Inferior parietal cortex (tissue), 1 donor: ENCODE measurements around the gene NRF1.
"Not testable (repeated sequence)": the region's sequence is repeated elsewhere in the genome, so short reads cannot be mapped to it uniquely, and the experiment has no call there.

Experiments used
- DNase-seq: peaks from one replicate; pipeline ENCODE4 v3.0.0-alpha.2; 2016; ENCODE audit errors: extremely low spot score

Gene NRF1

DNA sequence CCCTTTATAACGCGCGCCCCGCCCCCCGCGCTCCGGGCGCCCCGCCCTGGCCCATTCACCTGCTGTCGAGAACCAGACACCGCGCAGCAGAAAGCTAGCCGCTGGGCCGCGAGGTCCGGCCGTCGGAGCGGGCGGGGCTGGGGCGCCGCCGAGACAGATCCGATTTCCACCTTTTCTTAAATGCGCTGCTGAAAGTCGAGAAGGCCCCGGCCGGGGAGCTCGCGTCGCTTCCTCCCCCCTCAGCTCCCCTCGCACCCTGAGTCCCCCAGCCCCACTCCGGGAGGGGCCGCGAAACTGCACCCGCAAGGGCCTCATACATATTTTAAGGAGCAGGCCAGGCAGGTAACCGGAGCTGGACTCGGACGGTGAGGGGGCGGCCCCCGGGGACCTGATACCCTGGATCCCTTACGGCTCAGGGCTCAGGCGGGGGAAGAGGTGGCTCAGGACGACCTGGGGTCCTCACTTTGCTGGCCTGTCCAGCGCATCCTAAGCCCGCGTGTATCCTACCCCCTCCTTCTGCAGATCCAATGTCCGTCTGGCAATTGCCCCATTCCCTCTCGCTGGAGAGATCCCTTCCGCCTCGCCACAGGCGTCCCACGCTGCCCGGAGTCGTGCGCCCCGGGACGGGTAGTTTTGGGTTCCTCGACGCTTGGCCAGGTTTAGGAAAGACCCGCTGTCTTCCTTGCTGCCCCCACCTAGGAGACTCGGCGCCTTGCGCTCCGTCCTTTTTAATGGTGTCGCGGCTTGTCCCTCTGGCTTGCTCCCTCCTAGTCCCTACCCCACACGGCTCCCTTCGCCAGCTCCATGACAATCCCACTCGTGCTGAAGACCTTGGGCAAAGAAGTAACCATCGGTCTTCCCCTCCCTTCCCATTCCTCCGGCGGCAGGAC, 170.7 kb downstream of the NRF1 start:
- no peak for DNase-seq

GRCh38 chr7:129782818-129783583, 171.5 kb downstream of the NRF1 start:
- DNase-seq = no peak

- no peak for DNase-seq
Measured at GRCh38 chr7:129783584-129783919, 172.0 kb downstream of the NRF1 start.

DNA sequence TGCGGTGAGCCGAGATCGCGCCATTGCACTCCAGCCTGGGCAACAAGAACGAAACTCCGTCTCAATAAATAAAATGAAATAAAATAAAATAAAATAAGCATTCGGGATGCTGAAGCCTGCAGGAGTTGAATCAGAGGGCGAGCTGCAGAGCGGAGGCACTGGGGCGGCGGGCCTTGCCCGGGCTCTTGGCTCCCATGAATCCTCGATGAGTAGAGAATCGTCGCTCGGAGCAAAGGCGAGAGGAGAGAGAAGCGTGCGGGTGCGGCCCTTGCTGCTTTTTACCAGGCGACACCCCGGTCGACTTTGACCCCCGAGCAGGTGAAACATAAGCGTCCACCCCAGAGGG, 172.9 kb downstream of the NRF1 start:
- no peak for DNase-seq

DNA sequence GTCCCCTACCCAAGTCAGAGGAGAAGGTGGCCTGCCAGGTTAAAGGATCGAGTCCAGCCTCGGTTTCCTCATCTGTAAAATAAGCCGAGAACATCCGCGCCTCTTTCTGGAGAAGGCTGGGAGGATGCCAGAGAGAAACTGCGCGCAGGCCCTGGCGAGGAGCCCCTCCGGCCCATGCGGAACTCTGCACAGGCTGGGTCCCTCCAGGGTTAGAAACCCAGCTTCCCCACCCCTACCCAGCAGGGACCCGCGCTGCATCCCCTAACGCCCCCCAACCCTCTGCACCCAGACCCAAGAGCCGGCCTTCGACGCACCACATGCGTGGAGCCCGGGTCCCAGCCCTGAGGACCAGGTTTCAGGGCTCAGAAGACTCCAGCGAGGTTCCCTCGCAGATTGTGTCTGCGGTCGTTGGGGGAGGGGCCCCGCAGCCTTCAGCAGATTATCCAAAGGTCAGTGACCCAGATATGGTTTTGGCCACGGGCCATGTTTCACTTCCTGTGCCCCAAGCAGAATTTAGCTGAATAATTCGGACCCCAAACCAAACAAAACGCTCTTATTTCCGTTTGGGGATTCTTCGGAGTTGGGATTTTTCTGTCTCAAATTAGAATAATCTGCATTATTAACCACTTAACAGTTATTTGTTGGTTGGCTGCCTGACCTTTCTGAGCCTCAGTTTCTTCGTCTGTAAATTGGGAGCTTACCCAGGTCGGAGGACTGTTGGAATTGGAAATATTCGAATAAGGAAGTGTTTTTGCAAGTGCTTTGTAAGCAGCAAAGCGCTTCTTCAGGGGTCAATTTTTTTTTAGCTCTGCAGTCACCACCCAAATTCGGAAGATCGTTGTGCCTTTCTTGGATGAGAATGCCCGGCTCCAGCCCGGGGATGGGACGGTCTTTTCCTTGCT, 173.5 kb downstream of the NRF1 start:
- peak; percentile 11 for DNase-seq

GRCh38 chr7:129785685-129786514, 174.4 kb downstream of the NRF1 start:
- DNase-seq = no peak

- no peak for DNase-seq
Measured at GRCh38 chr7:129786825-129787563, 175.5 kb downstream of the NRF1 start.

DNA sequence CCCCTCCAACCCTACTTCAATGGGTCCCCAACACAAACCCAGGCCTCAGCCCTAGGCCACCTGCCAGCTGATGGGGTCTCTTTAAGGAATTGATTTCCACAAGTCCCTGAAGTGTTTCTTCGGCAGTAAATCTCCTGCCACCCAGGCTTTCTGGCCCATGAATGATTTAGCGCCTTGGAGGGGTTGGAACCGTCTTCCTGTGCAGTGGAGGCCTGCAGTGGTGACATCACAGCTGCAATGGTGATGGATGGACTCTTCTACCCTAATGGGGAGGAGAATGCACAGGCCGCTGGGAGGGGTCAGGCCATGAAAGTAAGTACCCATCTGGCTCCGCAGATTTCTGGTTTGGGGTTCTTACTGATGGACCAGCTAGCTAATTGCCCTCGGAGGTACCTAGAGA, 177.5 kb downstream of the NRF1 start:
- DNase-seq = no peak

- DNase-seq = no peak
Measured at GRCh38 chr7:129789652-129790051, 178.1 kb downstream of the NRF1 start.

GRCh38 chr7:129790136-129790535, 178.6 kb downstream of the NRF1 start:
- DNase-seq = no peak

DNA sequence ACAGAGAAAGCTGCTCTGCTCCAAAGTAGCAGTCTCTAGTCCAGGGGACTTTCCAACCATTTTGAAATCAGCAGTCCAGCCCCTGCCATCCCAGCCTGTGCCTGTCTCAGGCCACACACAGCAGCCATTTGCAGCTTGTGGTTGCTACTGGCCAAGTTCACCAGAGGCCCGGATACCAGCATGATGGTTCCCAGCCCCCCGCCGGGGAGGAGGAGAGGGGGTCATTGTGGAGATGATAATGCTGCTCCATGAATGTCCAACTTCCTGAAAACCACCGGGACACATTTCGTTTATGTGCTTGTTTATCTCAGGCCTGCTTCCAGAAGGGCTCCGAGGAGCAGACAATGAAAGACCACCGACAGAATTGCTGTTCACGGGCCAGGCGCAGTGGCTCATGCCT, 181.2 kb downstream of the NRF1 start:
- DNase-seq = no peak

GRCh38 chr7:129793506-129794310, 182.2 kb downstream of the NRF1 start:
- no peak for DNase-seq

GRCh38 chr7:129794461-129794860, 182.9 kb downstream of the NRF1 start:
- not testable (repeated sequence) for DNase-seq

DNA sequence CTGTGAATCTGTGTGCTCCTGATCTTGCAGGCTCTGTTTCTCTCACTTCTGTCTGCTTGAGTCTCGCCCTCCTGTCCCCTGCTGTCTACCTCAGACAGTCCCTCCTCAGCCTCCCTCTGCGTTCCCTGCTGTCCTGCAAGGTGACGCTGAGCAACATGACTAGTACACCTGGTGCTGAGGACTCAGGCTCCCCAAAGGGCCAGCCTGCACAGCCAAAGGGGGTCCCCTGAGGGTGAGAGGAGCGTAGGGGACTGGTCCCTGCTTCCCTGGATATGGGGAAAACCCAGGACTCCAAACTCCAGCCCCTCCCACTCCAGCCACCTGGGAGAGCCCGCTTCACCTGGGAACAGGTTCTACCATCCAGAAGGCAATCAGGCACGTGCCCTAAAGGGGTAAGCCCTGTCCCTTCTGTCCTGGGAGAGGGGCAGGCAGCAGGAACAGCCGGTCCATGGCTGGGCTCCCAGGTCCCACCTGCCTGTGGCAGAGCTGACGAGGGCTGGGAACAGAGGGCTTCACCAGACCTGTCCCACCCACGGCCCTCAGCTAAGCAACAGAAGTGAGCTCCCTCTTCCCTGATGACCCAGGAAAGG, 184.8 kb downstream of the NRF1 start:
- no peak for DNase-seq

DNA sequence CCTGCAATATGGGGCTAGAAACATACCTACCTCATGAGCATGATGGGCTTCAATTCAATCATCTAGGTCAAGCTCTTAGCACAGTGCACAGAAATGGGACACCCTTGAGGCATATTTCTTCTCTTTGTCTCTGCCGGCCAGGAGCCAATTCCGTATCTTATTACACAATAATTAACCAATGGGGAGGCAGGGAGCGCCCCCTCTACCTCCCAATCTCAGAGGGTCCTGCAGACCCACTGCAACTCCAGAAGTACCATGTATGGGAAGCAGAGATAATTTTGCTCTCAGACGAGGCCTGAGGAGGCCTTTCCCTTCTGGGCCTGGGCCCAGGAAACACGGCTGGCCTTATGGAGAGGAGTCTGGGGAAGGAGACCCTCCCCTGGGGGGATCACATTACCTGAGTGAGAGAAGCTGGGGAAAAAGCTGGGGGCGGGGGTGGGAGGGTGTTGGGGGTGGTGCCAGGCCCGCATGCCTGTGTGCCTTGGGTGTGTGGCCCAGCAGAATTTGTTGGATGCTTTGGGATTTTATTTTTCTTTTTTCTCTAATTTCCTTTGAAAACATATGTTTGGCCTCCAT, 185.8 kb downstream of the NRF1 start:
- no peak for DNase-seq

- DNase-seq = no peak
Measured at GRCh38 chr7:129798616-129799349, 187.3 kb downstream of the NRF1 start.

DNA sequence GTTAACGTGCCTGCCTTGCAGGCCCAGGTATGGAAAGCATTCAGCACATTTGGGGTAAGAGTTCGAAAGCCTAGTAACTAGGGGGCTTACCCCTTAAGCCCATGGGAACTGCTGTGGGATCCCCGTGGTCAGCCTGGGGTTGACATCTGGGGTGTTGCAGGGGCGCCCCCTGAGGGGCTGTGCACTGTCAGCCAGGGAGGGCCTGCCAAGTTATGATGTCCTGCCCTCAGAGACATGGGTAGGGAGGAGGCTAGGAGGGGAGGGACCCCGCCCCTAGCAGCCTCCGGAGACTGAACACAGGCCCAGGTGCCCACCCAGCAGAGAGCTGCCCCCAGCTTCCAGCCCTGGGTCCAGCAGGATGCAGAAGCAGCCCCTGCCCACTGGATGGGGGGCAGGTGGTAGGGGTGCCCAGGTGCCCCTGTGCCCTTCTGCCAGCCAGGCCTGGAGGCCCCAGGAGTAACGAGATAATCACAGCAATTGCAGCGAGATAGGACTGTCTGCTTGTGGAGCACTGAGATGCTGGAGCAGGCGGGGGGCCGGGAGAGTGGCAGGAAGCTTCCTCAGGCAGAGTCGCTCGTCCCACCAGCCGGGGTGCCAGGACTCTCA, 187.9 kb downstream of the NRF1 start:
- DNase-seq = no peak

- DNase-seq = no peak
Measured at GRCh38 chr7:129800901-129801300, 189.4 kb downstream of the NRF1 start.
